Uterus (tissue), 2 donors: ENCODE results near the gene CAMSAP3.

ENCODE experiments used
- POLR2A ChIP-seq, 2 donors: fragments of 450-650 bp; IDR thresholded peaks; one replicate each; pipeline ENCODE4 v1.6.1; 2016; ENCODE audit warnings: antibody characterized with exemption in 2 of 2, mild to moderate bottlenecking in 1 of 2, moderate library complexity in 1 of 2
- TF ChIP-seq, protein P1 (sequence below), 4 experiments: fragments of 200-600 bp in 2 of 4; fragments of 450-650 bp in 2 of 4; sonication (generic) in 2 of 4; IDR thresholded peaks; one replicate each; pipeline ENCODE4 v1.5.1; 2016 to 2019; ENCODE audit warnings: antibody characterized with exemption in 4 of 4, mild to moderate bottlenecking in 2 of 4, moderate library complexity in 1 of 4

DNA sequence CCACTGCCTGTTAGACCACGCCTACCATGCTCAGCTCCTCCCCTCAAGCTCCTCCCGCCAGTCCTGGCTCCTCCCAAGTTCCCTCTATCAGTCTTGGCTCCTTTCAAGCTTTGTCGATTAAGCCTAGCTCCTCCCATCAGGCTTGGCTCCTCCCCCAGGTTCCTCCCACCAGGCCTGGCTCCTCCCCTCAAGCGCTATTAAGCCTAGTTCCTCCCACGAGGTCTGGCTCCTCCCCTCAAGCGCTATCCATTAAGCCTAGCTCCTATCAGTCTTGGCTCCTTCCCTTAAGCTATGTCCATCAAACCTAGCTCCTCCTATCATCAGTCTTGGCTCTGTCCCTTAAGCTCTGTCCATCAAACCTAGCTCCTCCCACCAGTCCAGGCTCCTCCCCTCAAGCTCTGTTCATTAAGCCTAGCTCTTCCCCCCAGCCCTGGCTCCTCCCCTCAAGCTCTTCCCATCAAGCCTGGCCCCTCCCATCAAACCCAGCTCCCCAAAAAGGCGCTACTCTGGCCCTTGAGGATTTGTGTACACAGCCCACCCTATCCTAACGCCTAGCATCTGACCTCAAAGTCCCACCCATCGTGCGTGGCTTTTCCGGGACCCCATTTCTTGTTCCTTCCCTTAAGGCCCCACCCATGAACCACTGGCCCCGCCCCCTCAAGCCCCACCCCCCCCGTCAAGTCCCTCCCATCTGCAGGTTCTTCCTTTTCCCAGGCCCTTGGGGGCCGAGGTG, 10.0 kb downstream of the CAMSAP3 start:
- TF ChIP-seq, protein P1, sequence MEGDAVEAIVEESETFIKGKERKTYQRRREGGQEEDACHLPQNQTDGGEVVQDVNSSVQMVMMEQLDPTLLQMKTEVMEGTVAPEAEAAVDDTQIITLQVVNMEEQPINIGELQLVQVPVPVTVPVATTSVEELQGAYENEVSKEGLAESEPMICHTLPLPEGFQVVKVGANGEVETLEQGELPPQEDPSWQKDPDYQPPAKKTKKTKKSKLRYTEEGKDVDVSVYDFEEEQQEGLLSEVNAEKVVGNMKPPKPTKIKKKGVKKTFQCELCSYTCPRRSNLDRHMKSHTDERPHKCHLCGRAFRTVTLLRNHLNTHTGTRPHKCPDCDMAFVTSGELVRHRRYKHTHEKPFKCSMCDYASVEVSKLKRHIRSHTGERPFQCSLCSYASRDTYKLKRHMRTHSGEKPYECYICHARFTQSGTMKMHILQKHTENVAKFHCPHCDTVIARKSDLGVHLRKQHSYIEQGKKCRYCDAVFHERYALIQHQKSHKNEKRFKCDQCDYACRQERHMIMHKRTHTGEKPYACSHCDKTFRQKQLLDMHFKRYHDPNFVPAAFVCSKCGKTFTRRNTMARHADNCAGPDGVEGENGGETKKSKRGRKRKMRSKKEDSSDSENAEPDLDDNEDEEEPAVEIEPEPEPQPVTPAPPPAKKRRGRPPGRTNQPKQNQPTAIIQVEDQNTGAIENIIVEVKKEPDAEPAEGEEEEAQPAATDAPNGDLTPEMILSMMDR (IDR thresholded peaks at IDR 0.05) = no peak
- no peak for TF ChIP-seq POLR2A (IDR thresholded peaks at IDR 0.05)
